Colonic mucosa (tissue), 4 donors: ENCODE data around the gene SURF1. TPM values are rescaled to one million over a fixed set of nuclear protein-coding genes. Genes with fewer than 3 reads are reported as not detected.

Experiments used
- DNase-seq: peaks from one replicate; pipeline ENCODE4 v3.0.0-alpha.2; 2020
- H3K27ac ChIP-seq: fragments of 200-600 bp; one replicate; pipeline ENCODE4 v1.8.0; 2021
- H3K27me3 ChIP-seq: fragments of 200-600 bp; one replicate; pipeline ENCODE4 v1.8.0; 2021
- H3K36me3 ChIP-seq: fragments of 200-600 bp; one replicate; pipeline ENCODE4 v1.8.0; 2021
- H3K4me1 ChIP-seq: fragments of 200-600 bp; one replicate; pipeline ENCODE4 v1.8.0; 2021; ENCODE audit warnings: mild to moderate bottlenecking
- H3K4me3 ChIP-seq: fragments of 200-600 bp; one replicate; pipeline ENCODE4 v1.8.0; 2021
- H3K9ac ChIP-seq, 2 donors: one replicate each; pipeline ENCODE4 v1.7.0; 2013; ENCODE audit warnings: control low read depth in 2 of 2, low read depth in 2 of 2, low read length in 2 of 2
- H3K9me3 ChIP-seq: fragments of 200-600 bp; one replicate; pipeline ENCODE4 v1.8.0; 2021
- intact Hi-C: fragments of 100-400 bp; cut with DNase I; formaldehyde crosslinking; loops from one replicate; pipeline ENCODE4 v1.14.1; 2022
- total RNA-seq, 2 donors: library from RNA; stranded (reverse); fragmentation: NEBNext Ultra II Directional in 1 of 2; extraction: Animal tissue kit (Norgen Biotek cat#: 25700) in 1 of 2; gene quantifications; one replicate each; pipeline ENCODE4 v1.2.1, GENCODE V29; 2021
- TF ChIP-seq, protein P1 (sequence below): fragments of 200-600 bp; IDR thresholded peaks from one replicate; pipeline ENCODE4 v1.8.0; 2022; ENCODE audit warnings: antibody characterized with exemption, mild to moderate bottlenecking
- donor health status: healthy.
- donor health status: DM: no; HTN: no; CAD: no.
- donor health status: DM: no; HTN: no; CAD: no.

The SURF1 gene
- total RNA-seq, 2 donors from 2014 or later = 63.3 to 66.7 TPM

DNA sequence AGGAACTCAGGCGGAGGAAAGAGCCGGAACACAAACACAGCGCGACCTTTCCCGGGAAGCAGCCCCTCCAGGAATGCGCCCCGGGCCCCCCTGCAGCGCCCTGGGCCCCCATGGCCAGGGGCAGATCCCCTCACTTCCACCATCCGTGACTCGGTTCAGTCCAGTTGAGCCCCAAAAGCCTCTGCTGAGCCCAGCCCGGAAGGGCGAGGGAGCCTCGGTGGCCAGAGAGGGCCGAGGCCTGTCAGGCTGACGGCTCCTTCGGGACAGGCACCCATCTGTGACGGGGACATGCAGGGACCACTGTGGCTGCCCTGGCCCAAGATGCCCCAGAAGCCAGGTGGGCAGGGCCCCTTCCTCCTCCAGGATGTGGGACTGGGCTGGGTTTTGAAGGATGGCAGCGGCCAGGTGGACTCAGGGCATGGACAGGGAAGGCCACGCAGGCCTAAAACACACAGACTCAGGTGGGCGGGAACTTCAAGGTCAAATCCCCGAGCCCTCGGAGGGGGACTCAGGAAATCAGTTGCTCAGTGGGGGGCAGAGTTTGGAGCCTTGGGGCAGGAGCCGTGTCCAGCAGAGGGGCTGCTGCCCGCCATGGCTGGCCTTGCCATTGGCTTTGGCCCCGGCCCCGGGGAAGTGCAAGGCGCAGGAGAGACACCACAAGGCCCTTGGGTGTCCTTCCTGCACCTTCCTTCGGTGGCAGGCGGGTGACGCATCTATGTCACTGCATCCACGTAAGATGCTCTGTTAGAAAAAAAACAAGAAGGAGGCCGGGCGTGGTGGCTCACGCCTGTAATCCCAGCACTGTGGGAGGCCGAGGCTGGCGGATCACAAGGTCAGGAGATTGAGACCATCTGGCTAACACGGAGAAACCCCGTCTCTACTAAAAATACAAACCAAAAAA is 51.6 kb downstream of the SURF1 start:
- Histone ChIP-seq H3K36me3 (no peaks in the 10 kb centered on the region), H3K4me1 (no peaks in the 10 kb centered on the region), H3K4me3 (no peak overlapping the region), H3K27ac (no peak overlapping the region), H3K27me3 (no peaks in the 10 kb centered on the region), H3K9me3 (no peaks in the 10 kb centered on the region), H3K9ac (no peak overlapping the region)
- intact Hi-C loops = no loop called here
- TF ChIP-seq, protein P1, sequence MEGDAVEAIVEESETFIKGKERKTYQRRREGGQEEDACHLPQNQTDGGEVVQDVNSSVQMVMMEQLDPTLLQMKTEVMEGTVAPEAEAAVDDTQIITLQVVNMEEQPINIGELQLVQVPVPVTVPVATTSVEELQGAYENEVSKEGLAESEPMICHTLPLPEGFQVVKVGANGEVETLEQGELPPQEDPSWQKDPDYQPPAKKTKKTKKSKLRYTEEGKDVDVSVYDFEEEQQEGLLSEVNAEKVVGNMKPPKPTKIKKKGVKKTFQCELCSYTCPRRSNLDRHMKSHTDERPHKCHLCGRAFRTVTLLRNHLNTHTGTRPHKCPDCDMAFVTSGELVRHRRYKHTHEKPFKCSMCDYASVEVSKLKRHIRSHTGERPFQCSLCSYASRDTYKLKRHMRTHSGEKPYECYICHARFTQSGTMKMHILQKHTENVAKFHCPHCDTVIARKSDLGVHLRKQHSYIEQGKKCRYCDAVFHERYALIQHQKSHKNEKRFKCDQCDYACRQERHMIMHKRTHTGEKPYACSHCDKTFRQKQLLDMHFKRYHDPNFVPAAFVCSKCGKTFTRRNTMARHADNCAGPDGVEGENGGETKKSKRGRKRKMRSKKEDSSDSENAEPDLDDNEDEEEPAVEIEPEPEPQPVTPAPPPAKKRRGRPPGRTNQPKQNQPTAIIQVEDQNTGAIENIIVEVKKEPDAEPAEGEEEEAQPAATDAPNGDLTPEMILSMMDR = no peak
- no peak for DNase-seq

DNA sequence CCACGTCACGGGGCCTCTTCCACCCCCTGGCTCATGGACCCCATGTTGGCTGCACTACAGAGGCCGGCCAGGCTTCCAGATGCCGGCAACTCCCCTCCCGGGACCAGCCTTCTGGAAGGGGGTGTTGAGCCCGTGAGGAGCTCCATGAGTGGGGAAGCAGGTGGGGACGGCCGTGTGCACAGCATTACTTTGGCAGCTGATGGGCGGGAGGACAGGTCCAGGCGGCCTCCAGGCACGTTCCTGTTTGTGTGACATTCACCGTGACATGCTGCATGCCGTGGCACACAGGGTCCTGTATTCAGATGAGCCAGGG is 52.2 kb downstream of the SURF1 start:
- Histone ChIP-seq H3K36me3 (no peaks in the 10 kb centered on the region), H3K9ac (no peak overlapping the region), H3K9me3 (no peaks in the 10 kb centered on the region), H3K27me3 (no peaks in the 10 kb centered on the region), H3K27ac (no peak overlapping the region), H3K4me1 (no peaks in the 10 kb centered on the region), H3K4me3 (no peak overlapping the region)
- no peak for DNase-seq
- TF ChIP-seq, protein P1 = no peak
- intact Hi-C loops = no loop called here

DNA sequence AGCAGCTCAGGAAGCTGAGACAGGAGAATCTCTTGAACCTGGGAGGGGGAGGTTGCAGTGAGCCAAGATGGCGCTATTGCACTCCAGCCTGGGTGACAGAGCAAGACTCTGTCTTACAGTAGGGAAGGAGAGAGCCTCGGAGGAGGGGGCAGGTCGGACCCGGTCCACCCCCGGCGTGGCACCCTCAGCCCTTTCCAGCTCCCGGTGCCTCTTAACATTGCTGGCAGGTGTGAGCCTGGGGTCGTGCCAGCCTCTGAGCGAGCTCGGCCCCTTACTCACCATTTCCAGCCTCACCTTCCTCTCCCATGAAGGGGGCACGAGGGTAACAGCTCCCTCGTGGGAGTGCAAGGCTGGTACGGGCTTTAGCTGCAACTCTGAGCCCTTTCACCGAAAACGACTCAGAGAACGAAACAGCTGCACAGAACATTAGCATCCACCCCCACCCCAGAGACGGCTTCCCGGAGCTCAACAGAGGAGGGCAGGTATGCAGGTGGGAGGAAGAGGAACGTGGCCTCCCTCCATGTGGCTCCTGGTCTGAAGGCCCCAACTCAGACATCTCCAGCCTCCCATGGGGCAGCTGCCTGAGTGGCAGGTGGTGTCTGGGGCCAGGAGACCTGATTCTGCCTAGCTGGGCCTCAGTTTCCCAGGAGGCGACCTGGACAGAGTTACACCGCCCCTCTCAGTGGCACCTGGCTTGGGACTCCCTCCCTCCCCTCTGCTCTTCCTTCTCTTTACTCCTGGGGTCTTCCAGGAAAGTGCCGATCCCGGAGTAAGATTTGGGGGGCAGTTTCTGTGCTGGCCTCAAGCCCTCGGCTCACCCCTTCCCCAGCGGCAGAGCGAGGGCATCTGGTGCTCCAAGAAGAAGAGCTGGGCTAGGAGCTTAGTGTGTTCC is 52.8 kb downstream of the SURF1 start:
- H3K36me3 ChIP-seq = no peaks in the 10 kb centered on the region
- intact Hi-C loops = no loop called here
- no peaks in the 10 kb centered on the region for H3K27me3 ChIP-seq
- no peaks in the 10 kb centered on the region for H3K4me1 ChIP-seq
- no peak overlapping the region for H3K4me3 ChIP-seq
- no peak overlapping the region for H3K27ac ChIP-seq
- no peaks in the 10 kb centered on the region for H3K9me3 ChIP-seq
- no peak for DNase-seq
- H3K9ac ChIP-seq = no peak overlapping the region
- TF ChIP-seq, protein P1 = no peak

Other genes with a start within 250 kb of the SURF1 start
- gene RALGDS, start 235.2 kb downstream of the SURF1 start, total RNA-seq = 10 to 100 TPM; 24.2 to 39.7 TPM
- gene GBGT1, start 192.6 kb downstream of the SURF1 start, total RNA-seq = 1 to 10 TPM; 4.6 to 4.8 TPM
- not detected for gene OBP2B, start 147.2 kb downstream of the SURF1 start, total RNA-seq
- 10 to 100 TPM; 58.0 to 77.7 TPM for gene ABO, start 81.3 kb downstream of the SURF1 start, total RNA-seq
- 10 to 100 TPM; 16.0 to 41.2 TPM for gene SURF6, start 20.3 kb downstream of the SURF1 start, total RNA-seq
- gene MED22, start 8.4 kb downstream of the SURF1 start, total RNA-seq = 10 to 100 TPM; 16.5 to 21.3 TPM
- gene RPL7A, start 8.3 kb downstream of the SURF1 start, total RNA-seq = 1,000 to 10,000 TPM; 1,628 to 2,136 TPM
- gene SURF2, start 63 bp upstream of the SURF1 start, total RNA-seq = 10 to 100 TPM in 1 of 2 donors, 1 to 10 TPM in 1; 9.4 to 18.7 TPM
- gene SURF4, start 19.6 kb upstream of the SURF1 start, total RNA-seq = 100 to 1,000 TPM; 176 to 267 TPM
- under 1 TPM in 1 of 2 donors, not detected in 1; 0.45 TPM for gene STKLD1, start 19.9 kb upstream of the SURF1 start, total RNA-seq
- 10 to 100 TPM; 17.3 to 38.6 TPM for gene REXO4, start 61.5 kb upstream of the SURF1 start, total RNA-seq
- gene ADAMTS13, start 65.9 kb upstream of the SURF1 start, total RNA-seq = 1 to 10 TPM; 4.2 TPM
- gene CACFD1, start 103.5 kb upstream of the SURF1 start, total RNA-seq = 10 to 100 TPM; 56.8 to 60.7 TPM
- gene SLC2A6, start 122.6 kb upstream of the SURF1 start, total RNA-seq = 1 to 10 TPM; 2.4 to 2.8 TPM
- not detected for gene MYMK, start 168.5 kb upstream of the SURF1 start, total RNA-seq
- gene ADAMTSL2, start 178.2 kb upstream of the SURF1 start, total RNA-seq = under 1 TPM; 0.24 to 0.74 TPM